Measurements from ENCODE around the gene HCCS.

HCCS gene

DNA sequence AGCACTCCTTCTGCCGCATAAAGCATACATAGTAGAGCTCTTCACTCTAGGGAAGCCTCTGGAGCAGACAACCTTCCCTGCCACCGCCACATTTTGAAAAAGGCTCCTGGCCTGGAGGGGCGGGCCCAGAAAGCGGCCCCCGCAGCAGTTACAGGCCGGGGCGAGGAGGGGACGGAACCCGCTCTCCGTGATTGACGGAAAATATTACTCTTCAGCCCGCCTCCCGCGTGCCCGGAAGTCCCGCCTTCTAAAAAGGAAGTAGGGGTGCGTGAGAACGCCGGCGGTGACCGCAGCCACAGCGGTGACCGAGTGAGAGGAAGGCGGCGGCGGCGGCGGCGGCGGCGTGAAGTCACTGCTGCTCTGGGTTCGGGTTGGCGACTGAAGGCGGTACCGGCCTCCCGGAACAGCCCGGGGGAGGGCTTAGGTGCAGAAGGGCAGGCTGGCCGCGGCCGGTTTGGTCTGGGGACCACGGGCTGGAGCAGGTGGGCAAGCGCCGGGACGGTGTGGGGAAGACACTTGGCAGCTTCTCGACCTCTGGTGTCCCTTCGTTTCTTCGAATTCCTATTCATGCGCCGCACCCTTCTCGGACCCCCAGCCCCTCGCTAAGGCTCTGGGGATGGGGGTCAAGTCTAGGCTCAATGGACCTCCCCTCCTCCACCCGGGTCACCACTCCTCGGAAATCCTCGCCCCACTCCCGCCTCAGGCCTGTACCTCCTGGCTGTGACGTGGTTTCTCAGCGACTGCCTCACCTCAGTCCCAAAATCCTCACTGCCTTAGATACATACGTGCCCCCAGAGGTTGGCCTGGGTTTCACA, at the start of gene HCCS:
HCCS (plus strand) TSS at position 296 of the 815 bp plus-strand sequence. CDS start 729 bp downstream, outside the sequence.
- DNase-seq (ENCODE audit: extremely low spot score, insufficient read length, low read depth) (peak; percentile 49), FAIRE-seq (peak; percentile 95)

DNA sequence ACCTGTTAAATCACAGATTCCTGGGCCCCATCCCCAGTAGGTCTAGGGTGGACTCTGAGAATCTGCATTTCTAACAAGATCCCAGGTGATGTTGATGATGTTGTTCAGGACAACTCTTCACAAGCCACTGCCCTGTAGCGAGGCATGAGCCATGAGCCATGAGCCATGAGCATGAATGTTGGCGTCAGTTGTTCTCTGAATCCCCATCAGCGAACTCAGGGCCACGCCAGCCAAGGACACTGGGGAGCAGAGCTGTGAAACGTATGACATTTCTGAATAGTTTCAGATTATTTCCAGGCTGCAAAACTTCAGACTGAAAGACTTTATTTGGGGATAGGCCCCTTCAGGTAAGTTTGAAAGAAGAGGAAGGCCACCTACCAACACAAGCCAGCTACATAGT, 46.9 kb upstream of the HCCS start:
- no peak for DNase-seq (ENCODE audit: extremely low spot score, insufficient read length, low read depth)
- FAIRE-seq: no peak

DNA sequence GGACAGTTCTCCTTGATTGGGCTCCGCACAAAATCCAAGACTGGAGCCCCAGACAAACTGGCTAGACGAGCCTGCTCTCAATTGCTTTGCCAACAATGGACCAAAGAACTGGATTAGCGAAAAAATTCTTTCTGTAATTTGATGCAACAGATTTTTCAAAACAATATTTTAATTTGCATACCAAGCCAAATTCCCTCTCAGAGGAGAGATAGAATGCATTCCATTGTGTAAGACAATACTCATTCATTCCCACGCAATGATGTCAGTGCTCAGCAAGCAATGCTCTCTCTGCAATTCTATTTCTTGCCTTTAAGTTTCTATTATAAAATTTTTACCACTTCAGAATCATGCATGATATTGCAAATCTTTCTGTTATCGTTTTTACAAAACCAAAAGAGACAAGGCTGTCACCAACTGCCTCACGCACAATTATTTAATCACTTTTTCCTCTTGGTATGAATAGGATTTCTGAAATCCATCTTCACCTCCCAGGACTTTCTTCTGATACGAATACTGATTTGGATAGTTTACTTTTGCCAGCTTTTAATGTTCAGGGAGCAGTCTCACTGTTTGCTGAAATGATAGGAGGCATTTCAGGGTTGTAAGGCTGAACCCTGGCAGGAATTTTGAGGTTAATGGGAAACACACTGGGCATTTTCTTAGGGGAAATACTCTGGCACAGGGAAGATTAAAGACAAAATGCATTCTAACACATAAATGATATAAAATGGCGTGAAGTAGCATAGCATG, 46.1 kb upstream of the HCCS start:
- FAIRE-seq: no peak

DNA sequence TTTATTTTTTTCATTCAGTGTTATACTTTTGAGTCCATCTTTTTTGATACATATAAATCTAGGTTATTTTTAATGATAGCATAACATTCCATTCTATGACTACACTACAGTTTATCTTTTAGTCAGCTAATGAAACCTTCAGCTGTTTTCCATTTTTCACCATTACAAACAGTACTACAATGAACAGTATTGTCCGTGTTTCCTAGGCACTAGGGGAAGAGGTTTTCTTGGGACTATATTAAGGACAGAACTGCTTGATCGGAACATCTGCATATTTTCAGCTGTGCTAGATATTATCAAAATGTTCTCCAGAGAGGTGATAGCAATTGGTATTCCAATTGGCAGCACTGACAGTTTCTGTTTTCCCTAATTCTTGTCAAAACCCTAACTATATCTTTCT, 44.3 kb upstream of the HCCS start:
- FAIRE-seq: no peak

More for the DNA sequence above, 46.1 kb upstream of the HCCS start:
- DNase-seq (ENCODE audit: extremely low spot score, insufficient read length, low read depth): no peak

DNA sequence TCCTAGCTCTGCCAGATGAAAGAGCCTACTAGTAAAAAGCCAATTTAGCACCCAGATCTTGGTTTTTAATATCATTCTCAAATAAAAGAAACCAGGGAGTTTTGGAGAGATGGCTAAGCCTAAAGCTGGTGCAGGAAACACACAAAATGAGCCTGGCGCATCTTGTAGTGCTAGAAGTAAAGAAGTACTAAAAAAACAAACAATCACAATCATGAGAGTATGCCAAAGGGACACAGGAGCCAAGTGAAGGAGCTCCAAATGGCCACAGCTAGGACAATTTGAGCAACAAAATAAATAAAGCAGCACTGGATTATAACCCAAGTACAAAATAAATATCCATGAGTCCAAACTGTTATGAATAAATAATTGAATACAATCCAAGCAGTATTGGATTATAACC, 37.8 kb upstream of the HCCS start:
- DNase-seq (ENCODE audit: extremely low spot score, insufficient read length, low read depth) (no peak), FAIRE-seq (no peak)

More for the DNA sequence above, 44.3 kb upstream of the HCCS start:
- no peak for DNase-seq (ENCODE audit: extremely low spot score, insufficient read length, low read depth)

DNA sequence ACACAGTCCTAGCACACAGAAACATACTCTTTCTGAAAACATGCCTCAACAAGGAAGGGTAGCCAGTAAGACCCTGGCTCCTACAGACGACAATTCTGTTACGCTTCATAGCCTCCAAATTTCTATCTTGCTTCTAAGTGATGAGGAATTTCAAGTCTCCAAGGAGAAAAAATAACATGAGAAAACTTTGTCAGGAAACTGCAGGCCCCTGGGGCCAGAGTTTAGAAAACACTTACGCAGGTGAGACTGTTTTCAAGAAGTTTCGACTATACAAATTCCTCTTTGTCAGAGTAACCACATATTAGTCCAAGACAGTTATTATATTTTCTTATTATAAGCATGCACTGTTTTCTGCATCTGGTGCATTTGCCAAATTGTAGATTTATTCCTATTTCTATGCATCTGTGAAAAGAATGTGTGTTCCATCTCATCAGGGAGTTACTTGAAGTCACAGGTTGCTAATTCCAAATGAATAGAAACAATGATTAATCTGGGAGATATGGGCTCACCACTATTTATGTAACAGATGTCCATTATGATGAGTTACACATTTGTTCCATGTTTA, 30.3 kb upstream of the HCCS start:
- DNase-seq (ENCODE audit: extremely low spot score, insufficient read length, low read depth) (no peak), FAIRE-seq (no peak)

DNA sequence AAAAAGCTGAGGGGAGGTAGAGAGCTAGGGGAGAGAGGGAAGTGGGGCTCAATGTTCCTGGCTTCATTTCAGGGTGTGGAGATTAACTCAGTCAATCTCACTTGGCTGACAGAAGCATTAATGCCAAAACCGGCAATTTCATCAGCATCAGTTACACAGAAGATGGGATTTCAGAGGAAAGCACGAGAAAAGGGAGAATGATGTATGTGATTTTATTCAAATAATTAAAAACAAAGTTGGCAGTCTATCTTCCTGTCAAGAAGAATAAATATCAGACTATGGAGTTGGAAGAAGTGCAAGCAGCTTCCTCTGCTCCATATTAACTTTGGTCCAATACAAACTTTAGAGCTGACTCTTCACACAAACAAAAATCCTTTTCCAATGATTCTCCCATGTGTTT, 29.6 kb upstream of the HCCS start:
- FAIRE-seq (no peak), DNase-seq (ENCODE audit: extremely low spot score, insufficient read length, low read depth) (no peak)

DNA sequence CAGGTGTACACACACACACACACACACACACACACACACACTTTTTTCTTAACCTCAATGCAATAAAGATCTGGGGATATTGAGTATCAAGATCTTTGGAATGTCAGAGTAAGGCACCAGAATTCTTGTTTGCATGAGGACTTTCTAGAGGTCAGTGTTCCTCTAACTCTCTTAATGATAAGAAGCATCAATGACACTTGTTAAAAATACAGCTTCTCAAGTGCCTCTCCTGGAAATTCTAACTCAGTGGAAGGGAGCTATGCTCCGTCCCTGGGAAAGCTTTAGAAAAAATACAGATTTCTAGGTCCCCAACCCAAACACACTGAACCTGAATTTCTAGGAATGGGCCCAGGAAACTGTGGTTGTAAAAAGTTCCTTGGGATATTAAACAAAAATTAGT, 25.8 kb upstream of the HCCS start:
- FAIRE-seq (no peak), DNase-seq (ENCODE audit: extremely low spot score, insufficient read length, low read depth) (no peak)

DNA sequence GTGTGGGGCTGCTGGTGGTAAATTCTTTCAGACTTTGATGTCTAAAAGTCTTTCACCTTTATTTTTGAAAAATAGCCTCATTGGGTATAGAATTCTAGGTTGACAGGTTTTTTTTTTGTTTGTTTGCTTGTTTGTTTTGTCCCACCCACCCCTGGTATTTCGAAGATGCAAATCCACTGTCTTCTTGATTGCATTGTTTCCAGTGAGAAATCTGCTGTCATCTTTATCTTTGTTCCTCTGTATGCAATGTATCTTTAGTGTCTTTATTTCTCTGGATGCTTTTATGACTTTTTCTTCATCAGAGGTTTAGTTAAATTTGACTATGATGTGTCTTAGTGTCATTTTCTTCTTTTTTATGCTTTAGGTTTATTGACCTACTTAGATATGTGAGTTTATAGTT, 21.3 kb upstream of the HCCS start:
- DNase-seq (ENCODE audit: extremely low spot score, insufficient read length, low read depth) (no peak), FAIRE-seq (no peak)

DNA sequence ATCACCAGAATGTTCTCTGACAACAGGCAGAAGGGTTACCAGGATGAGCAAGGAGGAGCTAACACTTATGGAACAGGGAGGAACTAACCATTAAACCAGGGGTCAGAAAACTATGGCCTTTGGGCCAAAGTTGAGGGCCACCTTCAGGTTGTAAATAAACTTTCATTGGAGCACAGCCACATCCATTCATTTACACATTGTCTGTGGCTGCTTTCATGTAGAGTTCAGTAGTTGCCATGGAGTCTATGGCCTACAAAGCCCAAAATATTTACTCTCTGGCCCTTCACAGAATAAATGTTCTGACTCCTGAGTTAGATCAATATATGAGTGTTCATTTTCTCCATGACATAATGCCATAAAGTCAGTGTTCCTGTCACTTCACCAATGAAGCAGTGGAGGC, 13.2 kb upstream of the HCCS start:
- DNase-seq (ENCODE audit: extremely low spot score, insufficient read length, low read depth) (no peak), FAIRE-seq (no peak)

DNA sequence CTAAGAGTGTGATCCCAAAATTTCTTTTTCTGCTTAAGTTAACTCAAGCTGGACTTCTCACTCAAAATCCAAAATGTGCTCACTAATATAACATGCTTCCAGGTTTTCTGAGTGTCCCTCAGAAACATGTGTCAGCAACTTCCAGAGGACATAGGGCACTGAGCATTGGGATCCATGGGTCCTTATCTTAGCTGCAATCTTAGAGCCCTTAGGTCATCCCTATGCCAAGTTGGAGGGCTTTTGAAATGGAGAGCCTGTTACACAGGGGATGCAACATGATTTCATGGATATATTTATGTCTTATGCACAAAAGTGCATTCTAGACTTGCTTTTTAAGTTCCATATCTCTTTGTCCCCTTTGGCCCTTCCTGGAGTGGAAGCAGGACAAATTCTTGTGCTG, 11.7 kb upstream of the HCCS start:
- DNase-seq (ENCODE audit: extremely low spot score, insufficient read length, low read depth): no peak
- FAIRE-seq: no peak

DNA sequence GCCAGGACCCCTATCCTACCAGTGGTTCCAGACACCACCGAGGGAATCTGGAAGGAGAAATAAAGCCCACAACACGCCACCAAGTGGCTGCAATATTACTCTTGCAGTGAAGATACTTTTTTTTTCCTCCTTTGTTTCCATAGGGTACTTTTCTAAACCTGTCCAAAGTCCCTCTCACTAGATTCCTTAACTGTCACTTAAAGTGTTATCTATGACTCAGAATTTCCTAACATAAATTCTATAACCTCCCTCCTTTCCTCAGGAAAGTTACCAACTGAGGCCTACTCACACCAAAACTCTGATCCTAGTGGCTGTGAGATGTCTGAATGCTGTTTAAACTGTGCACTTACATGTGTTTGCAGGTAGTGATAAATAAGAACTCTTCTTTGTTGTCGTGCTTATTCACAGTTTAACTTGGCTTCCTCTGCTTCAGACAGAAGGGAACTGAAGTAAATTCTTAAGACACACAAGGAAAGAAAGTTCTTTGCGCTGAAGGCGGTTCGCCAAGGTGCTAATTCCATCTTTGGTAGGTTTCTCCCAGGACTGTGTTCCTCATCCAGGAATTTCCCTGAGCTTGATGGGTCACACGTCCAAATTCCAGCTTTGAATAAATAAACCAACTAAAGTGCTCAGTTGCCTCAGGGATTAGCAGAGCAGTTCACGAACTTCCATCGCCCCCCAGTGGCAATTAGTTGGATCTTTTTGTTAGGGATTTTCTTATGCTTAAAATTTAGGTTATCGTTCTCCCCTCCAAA, 10.7 kb upstream of the HCCS start:
- FAIRE-seq: peak; percentile 36
- DNase-seq (ENCODE audit: extremely low spot score, insufficient read length, low read depth): no peak

DNA sequence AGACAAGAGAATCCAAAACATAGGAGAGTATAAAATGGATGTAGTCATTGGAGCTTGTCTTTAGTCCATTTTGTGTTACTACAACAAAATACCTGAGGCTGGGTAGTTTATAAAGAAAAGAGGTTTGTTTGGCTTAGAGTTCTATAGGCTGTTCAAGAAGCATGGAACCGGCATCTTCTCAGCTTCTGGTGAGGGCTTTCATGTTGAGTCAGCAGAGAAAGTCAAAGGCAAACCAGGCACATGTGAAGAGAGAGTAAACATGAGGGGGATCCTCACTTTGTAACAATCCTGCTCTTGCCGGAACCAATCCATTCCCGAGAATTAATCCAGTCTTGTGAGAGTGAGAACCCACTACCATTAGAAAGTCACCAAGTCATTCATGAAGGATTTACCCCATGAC, 8.1 kb upstream of the HCCS start:
- FAIRE-seq: peak; percentile 73
- DNase-seq (ENCODE audit: extremely low spot score, insufficient read length, low read depth): no peak

DNA sequence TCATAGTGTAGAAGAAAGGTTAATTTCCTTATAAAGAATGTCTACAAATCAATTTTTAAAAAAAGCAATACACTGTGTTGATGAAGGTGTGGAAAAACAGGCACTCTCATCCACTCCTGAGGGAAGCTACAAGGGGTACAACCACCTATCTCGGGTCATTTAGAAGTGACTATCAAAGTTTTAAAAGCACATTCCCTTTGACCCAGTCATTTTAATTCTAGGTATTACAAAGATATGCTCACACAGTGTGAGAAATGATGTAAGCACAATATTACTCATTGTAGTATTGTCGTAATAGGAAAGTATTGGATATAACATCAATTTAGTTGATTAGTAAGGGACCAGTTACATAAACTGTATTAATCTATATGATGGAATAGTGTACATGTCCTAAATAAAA, 7.4 kb upstream of the HCCS start:
- FAIRE-seq (no peak), DNase-seq (ENCODE audit: extremely low spot score, insufficient read length, low read depth) (no peak)

DNA sequence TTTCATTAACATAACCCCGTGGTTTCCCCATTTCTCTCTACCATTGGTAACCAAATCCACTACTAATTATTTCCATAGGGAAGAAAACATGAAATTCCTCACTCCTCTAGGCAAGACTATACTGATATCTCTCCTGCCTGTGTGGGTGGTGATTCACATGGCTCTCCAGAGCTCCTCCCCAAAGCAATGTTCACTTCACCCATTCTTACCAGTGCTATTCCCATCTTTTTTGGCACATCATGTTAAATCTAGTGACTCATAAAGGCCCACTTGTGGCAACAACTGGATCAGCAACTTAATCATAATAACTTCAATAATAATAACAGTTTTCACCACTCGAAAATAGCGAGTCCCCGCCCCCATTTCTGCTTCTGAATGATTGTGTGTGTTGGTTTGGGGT, 6.1 kb upstream of the HCCS start:
- no peak for FAIRE-seq
- no peak for DNase-seq (ENCODE audit: extremely low spot score, insufficient read length, low read depth)

DNA sequence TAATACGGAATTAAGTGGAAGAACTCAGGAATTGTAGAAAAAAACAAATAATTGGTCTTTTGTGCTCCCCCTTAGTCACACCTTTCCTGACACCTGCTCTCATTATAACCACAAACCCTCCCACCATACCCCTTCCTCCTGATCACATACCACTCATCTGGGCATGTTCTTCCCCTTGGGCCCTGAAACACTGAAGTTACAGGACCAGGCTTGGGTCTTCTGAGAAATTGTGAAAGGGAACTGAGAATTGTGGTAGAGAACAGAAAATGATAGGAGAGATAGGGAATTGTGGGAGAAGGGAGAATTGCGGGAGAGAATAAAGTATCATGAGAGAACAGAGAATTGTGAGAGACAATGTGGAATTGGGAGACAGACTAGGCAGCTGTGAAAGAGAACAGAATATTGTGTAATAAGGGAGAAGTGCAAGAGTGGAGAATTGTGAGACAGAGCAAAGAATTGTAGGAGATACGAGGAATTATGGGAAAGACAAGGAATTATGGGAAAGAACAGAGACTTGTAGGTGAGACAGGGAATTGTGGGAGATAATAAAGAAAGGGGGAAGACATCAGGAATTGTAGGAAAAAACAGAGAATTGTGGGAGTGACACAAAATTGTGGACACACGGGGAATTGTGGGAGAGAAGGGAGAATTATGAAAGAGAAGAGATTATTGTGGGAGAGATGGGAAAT, 2.7 kb upstream of the HCCS start:
- no peak for DNase-seq (ENCODE audit: extremely low spot score, insufficient read length, low read depth)
- FAIRE-seq: peak; percentile 64

DNA sequence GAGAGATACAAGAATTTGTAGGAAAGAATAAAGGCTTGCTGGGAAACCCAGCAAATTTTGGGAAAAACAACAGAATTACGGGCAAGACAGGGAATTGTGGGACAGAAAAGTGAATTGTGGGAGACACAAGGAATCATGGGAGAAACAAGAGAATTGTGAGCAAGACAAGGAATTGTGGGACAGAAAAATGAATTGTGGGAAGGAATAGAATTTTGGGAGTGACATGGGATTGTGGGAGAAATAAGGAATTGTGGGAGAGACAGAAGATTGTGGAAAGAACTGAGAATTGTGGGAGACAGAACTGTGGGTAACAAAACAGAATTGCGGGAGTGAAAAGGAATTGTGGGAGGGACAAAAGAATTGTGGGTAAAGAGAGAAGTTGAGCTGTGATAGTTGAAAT, 1.2 kb upstream of the HCCS start:
- no peak for FAIRE-seq
- no peak for DNase-seq (ENCODE audit: extremely low spot score, insufficient read length, low read depth)

DNA sequence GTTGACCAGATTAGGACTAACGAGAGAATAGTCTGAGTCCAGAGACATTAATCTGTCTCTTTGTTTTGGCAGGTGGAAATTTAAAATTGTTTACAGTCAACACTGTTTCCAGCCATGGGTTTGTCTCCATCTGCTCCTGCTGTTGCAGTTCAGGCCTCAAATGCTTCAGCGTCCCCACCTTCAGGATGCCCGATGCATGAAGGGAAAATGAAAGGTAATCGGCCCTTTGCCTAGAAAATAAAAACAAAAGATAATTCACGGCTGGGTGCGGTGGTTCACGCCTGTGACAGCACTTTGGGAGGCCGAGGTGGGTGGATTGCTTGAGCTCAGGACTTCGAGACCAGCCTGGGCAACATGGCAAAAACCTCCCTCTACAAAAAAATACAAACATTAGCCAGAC, 815 bp downstream of the HCCS start:
- FAIRE-seq (peak; percentile 42), DNase-seq (ENCODE audit: extremely low spot score, insufficient read length, low read depth) (no peak)

DNA sequence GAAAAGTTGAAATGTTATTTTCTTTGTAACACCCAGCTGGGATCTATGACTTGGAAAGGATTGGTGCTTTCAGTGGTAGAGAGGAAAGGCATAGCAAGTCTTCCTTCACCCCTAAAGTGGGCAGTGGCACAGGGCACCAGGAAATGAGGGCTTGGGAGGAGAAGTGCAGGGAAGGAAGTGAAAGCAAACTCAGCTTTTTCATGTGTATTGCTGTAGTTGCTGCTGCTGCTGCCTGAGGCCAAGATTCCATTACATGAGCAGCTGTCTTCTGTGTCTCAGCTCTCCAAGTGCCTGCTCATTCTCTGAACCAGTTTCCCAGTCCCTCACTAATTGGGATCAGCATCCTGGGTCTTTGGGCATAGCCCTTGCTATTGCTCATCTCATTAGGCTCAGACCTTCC, 2.6 kb downstream of the HCCS start:
- FAIRE-seq (peak; percentile 33), DNase-seq (ENCODE audit: extremely low spot score, insufficient read length, low read depth) (no peak)

DNA sequence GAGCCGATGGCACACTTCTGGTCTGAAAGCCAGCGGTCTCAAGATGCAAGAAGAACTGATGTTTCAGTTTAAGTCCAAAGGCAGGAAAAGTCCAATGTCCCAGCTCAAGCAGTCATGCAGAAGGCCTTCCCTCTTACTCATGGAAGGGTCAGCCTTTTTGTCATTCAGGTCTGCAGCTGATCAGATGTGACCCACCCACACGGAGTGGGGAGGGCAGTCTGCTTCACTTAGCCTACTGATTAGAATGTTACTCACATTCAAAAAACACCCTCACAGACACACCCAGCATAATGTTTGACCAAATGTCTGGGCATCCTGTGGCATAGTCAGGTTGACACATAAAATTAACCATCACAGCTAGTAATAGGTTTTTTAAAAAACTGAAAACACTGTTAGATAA, 6.6 kb downstream of the HCCS start:
- DNase-seq (ENCODE audit: extremely low spot score, insufficient read length, low read depth): no peak
- no peak for FAIRE-seq
